H1 (cell line): ENCODE data around the gene FAM151A. TPM values are rescaled to one million over a fixed set of nuclear protein-coding genes. Genes with fewer than 3 reads are reported as not detected.

Source experiments
- CTCF ChIA-PET: fragments of 300-600 bp; sonication (Branson Sonifier 250); formaldehyde crosslinking; loops from one replicate; lab custom pipeline; 2021; ENCODE audit not compliant: partially characterized antibody; lab: Charles Lee
- POLR2A ChIA-PET: fragments of 300-600 bp; sonication (Branson Sonifier 250); formaldehyde crosslinking; loops from one replicate; lab custom pipeline; 2021; ENCODE audit warnings: inconsistent platforms; ENCODE audit not compliant: partially characterized antibody; lab: Charles Lee
- DNase-seq, 2 experiments: peaks; one replicate each; pipeline versions ENCODE4 v3.0.0 to v3.0.0-alpha.2; 2010 to 2022; ENCODE audit warnings: low spot score in 2 of 2, low read depth in 1 of 2, mixed read lengths in 1 of 2
- FAIRE-seq: peaks from 2 replicates; lab custom pipeline; 2011; peaks lifted over from hg19 to GRCh38; lab: Jason Lieb, UNC
- H2AFZ ChIP-seq: 2 replicates; pipeline ENCODE4 v1.8.1; 2012; ENCODE audit warnings: low read length, inconsistent platforms
- H2AK5ac ChIP-seq: 2 replicates; pipeline ENCODE4 v1.6.1; 2013; ENCODE audit warnings: low read depth, low read length
- H2BK120ac ChIP-seq: replicated peaks from 2 replicates; pipeline ENCODE3; 2013; ENCODE audit warnings: low read depth, low read length, inconsistent platforms
- H2BK12ac ChIP-seq: 2 replicates; pipeline ENCODE4 v1.6.1; 2013; ENCODE audit warnings: low read depth, low read length
- H2BK15ac ChIP-seq: 2 replicates; pipeline ENCODE4 v1.6.1; 2013; ENCODE audit warnings: low read length
- H2BK20ac ChIP-seq: 2 replicates; pipeline ENCODE4 v1.6.1; 2013; ENCODE audit warnings: low read length
- H2BK5ac ChIP-seq: 2 replicates; pipeline ENCODE4 v1.6.1; 2013; ENCODE audit warnings: low read depth, low read length
- H3K14ac ChIP-seq: 2 replicates; pipeline ENCODE4 v1.6.1; 2013; ENCODE audit warnings: inconsistent platforms; ENCODE audit not compliant: insufficient read length
- H3K18ac ChIP-seq: 2 replicates; pipeline ENCODE4 v1.6.1; 2013; ENCODE audit warnings: low read length; ENCODE audit errors: extremely low read depth
- H3K23ac ChIP-seq: 2 replicates; pipeline ENCODE4 v1.6.1; 2013; ENCODE audit warnings: inconsistent platforms; ENCODE audit not compliant: insufficient read length
- H3K23me2 ChIP-seq: 2 replicates; pipeline ENCODE4 v1.6.1; 2013; ENCODE audit warnings: low read depth, low read length
- H3K27ac ChIP-seq: 2 replicates; pipeline ENCODE4 v1.6.1; 2011; ENCODE audit warnings: low read depth, low read length, inconsistent platforms
- H3K27me3 ChIP-seq, 4 experiments: replicated peaks in 1 of 4; 1 replicate in 1 of 4; 2 replicates in 3 of 4; pipeline versions ENCODE4 v1.6.1 to v1.8.1; 2011 to 2013; ENCODE audit warnings: low read length in 3 of 4, mild to moderate bottlenecking in 3 of 4, inconsistent platforms in 2 of 4, mixed read lengths in 2 of 4, moderate library complexity in 1 of 4; ENCODE audit not compliant: control insufficient read depth in 3 of 4, insufficient read depth in 3 of 4; ENCODE audit errors: extremely low read depth in 1 of 4
- H3K36me3 ChIP-seq, 4 experiments: 2 replicates each; pipeline versions ENCODE4 v1.6.1 to v1.8.1; 2011 to 2013; ENCODE audit warnings: mild to moderate bottlenecking in 4 of 4, low read length in 3 of 4, moderate library complexity in 2 of 4, control low read depth in 1 of 4, inconsistent platforms in 1 of 4; ENCODE audit not compliant: insufficient read depth in 4 of 4, control insufficient read depth in 2 of 4
- H3K4ac ChIP-seq: replicated peaks from 2 replicates; pipeline ENCODE3; 2013; ENCODE audit warnings: low read length, low read depth, mixed read lengths, inconsistent platforms; ENCODE audit not compliant: insufficient read length
- H3K4me1 ChIP-seq, 4 experiments: replicated peaks in 1 of 4; 1 replicate in 1 of 4; 2 replicates in 3 of 4; pipeline versions ENCODE4 v1.6.1 to v1.8.1; 2011 to 2013; ENCODE audit warnings: low read length in 3 of 4, inconsistent platforms in 2 of 4, mixed read lengths in 1 of 4; ENCODE audit not compliant: insufficient read depth in 4 of 4, control insufficient read depth in 3 of 4
- H3K4me2 ChIP-seq, 2 experiments: 2 replicates each; pipeline versions ENCODE4 v1.6.1 to v1.8.1; 2011 to 2013; ENCODE audit warnings: low read depth in 2 of 2, low read length in 2 of 2, control low read depth in 1 of 2, inconsistent platforms in 1 of 2, mild to moderate bottlenecking in 1 of 2; ENCODE audit not compliant: insufficient read depth in 1 of 2
- H3K4me3 ChIP-seq, 4 experiments: fragments of 200-600, 300-600 bp in 1 of 4; sonication (generic), shearing (Covaris generic), sonication (Bioruptor Twin) in 1 of 4; 2 replicates each; pipeline versions ENCODE4 v1.5.1 to v1.8.1; 2011 to 2016; ENCODE audit warnings: low read length in 4 of 4, low read depth in 3 of 4, control low read depth in 2 of 4, inconsistent platforms in 2 of 4, mild to moderate bottlenecking in 2 of 4, mixed read lengths in 1 of 4, moderate library complexity in 1 of 4; ENCODE audit not compliant: insufficient read depth in 2 of 4; ENCODE audit errors: extremely low read depth in 1 of 4
- H3K56ac ChIP-seq: replicated peaks from 2 replicates; pipeline ENCODE3; 2013; ENCODE audit warnings: low read depth, mild to moderate bottlenecking, mixed read lengths, low read length, inconsistent platforms; ENCODE audit not compliant: insufficient read length
- H3K79me1 ChIP-seq: 2 replicates; pipeline ENCODE4 v1.6.1; 2013; ENCODE audit warnings: low read depth, low read length, control low read depth
- H3K79me2 ChIP-seq, 2 experiments: 2 replicates each; pipeline versions ENCODE4 v1.6.1 to v1.8.1; 2012 to 2013; ENCODE audit warnings: low read length in 2 of 2, mild to moderate bottlenecking in 2 of 2, inconsistent platforms in 1 of 2; ENCODE audit not compliant: insufficient read depth in 2 of 2, control insufficient read depth in 1 of 2
- H3K9ac ChIP-seq, 4 experiments: replicated peaks in 1 of 4; 1 replicate in 1 of 4; 2 replicates in 3 of 4; pipeline versions ENCODE4 v1.6.1 to v1.8.1; 2011 to 2013; ENCODE audit warnings: low read depth in 3 of 4, low read length in 3 of 4, control low read depth in 2 of 4, mild to moderate bottlenecking in 2 of 4, moderate library complexity in 2 of 4, inconsistent platforms in 1 of 4; ENCODE audit errors: extremely low read depth in 1 of 4
- H3K9me3 ChIP-seq, 2 experiments: 2 replicates each; pipeline versions ENCODE4 v1.6.1 to v1.8.1; 2012 to 2013; ENCODE audit warnings: mild to moderate bottlenecking in 2 of 2, moderate library complexity in 2 of 2, control low read depth in 1 of 2, inconsistent platforms in 1 of 2, low read depth in 1 of 2, low read length in 1 of 2, mixed read lengths in 1 of 2; ENCODE audit not compliant: insufficient read depth in 2 of 2
- H4K20me1 ChIP-seq, 2 experiments: replicated peaks in 1 of 2; 2 replicates each; pipeline versions ENCODE3 to v1.8.1; 2011 to 2013; ENCODE audit warnings: inconsistent platforms in 2 of 2, low read length in 2 of 2, mild to moderate bottlenecking in 1 of 2; ENCODE audit not compliant: insufficient read depth in 2 of 2, control insufficient read depth in 1 of 2
- H4K5ac ChIP-seq: 2 replicates; pipeline ENCODE4 v1.6.1; 2013; ENCODE audit warnings: low read length, low read depth, mixed read lengths, inconsistent platforms; ENCODE audit not compliant: insufficient read length
- H4K8ac ChIP-seq: 2 replicates; pipeline ENCODE4 v1.8.0; 2013; ENCODE audit warnings: mild to moderate bottlenecking, moderate library complexity, low read length, inconsistent platforms; ENCODE audit not compliant: insufficient read depth; ENCODE audit errors: extremely low read depth
- H4K91ac ChIP-seq: replicated peaks from 2 replicates; pipeline ENCODE3; 2013; ENCODE audit warnings: low read length, mixed read lengths, inconsistent platforms; ENCODE audit not compliant: insufficient read length
- CEBPB ChIP-seq: IDR thresholded peaks from 2 replicates; pipeline ENCODE4 v1.6.1; 2012; ENCODE audit warnings: low read depth, low read length
- HDAC6 ChIP-seq: IDR thresholded peaks from one replicate; pipeline ENCODE4 v1.7.1; 2012; ENCODE audit warnings: low read depth, mild to moderate bottlenecking, inconsistent platforms, low read length, moderate library complexity
- JUN ChIP-seq: IDR thresholded peaks from 2 replicates; pipeline ENCODE4 v1.6.1; 2011; ENCODE audit warnings: low read depth, mild to moderate bottlenecking, improper control_type of control experiment, low read length
- MAFK ChIP-seq: IDR thresholded peaks from 2 replicates; pipeline ENCODE4 v1.6.1; 2012; ENCODE audit warnings: low read depth, mild to moderate bottlenecking, improper control_type of control experiment, low read length
- POU5F1 ChIP-seq: IDR thresholded peaks from 2 replicates; pipeline ENCODE4 v1.6.1; 2011; ENCODE audit warnings: low read depth, mild to moderate bottlenecking, low read length, moderate library complexity
- RNF2 ChIP-seq: fragments of 200-900, 300-1000 bp; sonication (generic); IDR thresholded peaks from 2 replicates; pipeline ENCODE4 v1.7.1; 2016; ENCODE audit warnings: borderline replicate concordance, low read depth, mild to moderate bottlenecking, antibody characterized with exemption, low read length; ENCODE audit not compliant: poor library complexity, severe bottlenecking; ENCODE audit errors: missing control alignments
- RXRA ChIP-seq: IDR thresholded peaks from 2 replicates; pipeline ENCODE4 v1.6.1; 2011; ENCODE audit warnings: low read depth, mild to moderate bottlenecking, low read length, moderate library complexity; ENCODE audit not compliant: insufficient read depth
- TBP ChIP-seq: IDR thresholded peaks from 2 replicates; pipeline ENCODE4 v1.6.1; 2011; ENCODE audit warnings: low read depth, low read length, improper control_type of control experiment
- WGBS, 2 experiments: shearing (Covaris generic) in 1 of 2; methylation state at CpG; one replicate each; pipeline versions ENCODE4 v1.1.6 to v1.1.7; 2013 to 2015; ENCODE audit warnings: low lambda C conversion rate in 2 of 2, mixed read lengths in 2 of 2, inconsistent platforms in 1 of 2, low coverage in 1 of 2, missing lambda C conversion rate in 1 of 2; ENCODE audit not compliant: insufficient replicate concordance in 2 of 2, insufficient coverage in 1 of 2, insufficient read length in 1 of 2; ENCODE audit errors: extremely low coverage in 1 of 2, missing lambda C conversion rate in 1 of 2; 5-methylcytosine and 5-hydroxymethylcytosine counted together
- polyA plus RNA-seq, 7 experiments: library from polyadenylated mRNA; depleted of rRNA in 3 of 7; stranded (reverse) in 5 of 7; unstranded in 2 of 7; fragments of >200 nt in 5 of 7; fragments of 200-250 nt in 2 of 7; gene quantifications; 1 replicate in 5 of 7; 2 replicates in 1 of 7; 4 replicates in 1 of 7; pipeline versions ENCODE4 v1.2.1 to v1.2.3, GENCODE V29; 2011 to 2013; ENCODE audit warnings: missing spikeins in 2 of 7, mixed read lengths in 2 of 7
- total RNA-seq: library from RNA; stranded (reverse); fragmentation: NEBNext Ultra II Directional; extraction: Animal tissue kit (Norgen Biotek cat#: 25700); gene quantifications from 2 replicates; pipeline ENCODE4 v1.2.1, GENCODE V29; 2021
- TF ChIP-seq, protein P1 (sequence below), 3 experiments: IDR thresholded peaks; 1 replicate in 2 of 3; 2 replicates in 1 of 3; pipeline versions ENCODE4 v1.5.1 to v1.6.1; 2011; ENCODE audit warnings: low read length in 3 of 3, mild to moderate bottlenecking in 3 of 3, inconsistent platforms in 2 of 3, low read depth in 1 of 3, moderate library complexity in 1 of 3; ENCODE audit not compliant: insufficient read depth in 1 of 3; ENCODE audit errors: control extremely low read depth in 1 of 3
- TF ChIP-seq, protein P2 (sequence below): IDR thresholded peaks from 2 replicates; pipeline ENCODE4 v1.6.1; 2012; ENCODE audit warnings: inconsistent platforms

The FAM151A gene
- total and polyA plus RNA-seq, 2 of the 8 experiments (the other 6 are each of a cell fraction or from before 2014, with no cell fraction given): not detected

DNA sequence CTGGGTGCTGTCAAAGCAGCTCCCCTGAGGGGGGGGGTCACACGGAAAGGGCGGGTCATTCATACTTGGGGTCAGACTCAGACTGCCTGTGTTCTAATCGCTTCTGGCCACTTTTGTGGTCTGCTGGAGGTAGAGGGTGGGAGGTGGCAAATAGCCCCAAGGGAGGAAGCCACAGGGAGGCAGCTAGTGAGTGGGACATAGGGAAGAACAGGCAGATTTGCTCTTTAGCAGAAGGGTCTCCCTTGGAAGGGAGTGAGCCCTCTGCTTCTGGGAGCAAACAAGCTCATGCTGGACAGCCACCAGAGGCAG is 50.8 kb downstream of the FAM151A start:
- Histone ChIP-seq H4K20me1 (no peaks in the 10 kb centered on the region), H3K23me2 (0 out of 2 replicates have a peak, but pooled peaks cover 3% of the 10 kb centered on the region), H3K9me3 (no peaks in the 10 kb centered on the region), H2BK120ac (no peak overlapping the region), H3K14ac (no peak overlapping the region), H3K4me3 (no peak overlapping the region; a peak in 1 of 8 replicates), H3K36me3 (no peaks in the 10 kb centered on the region), H3K4me2 (peak overlapping the region; percentile 52 to 53; a peak in 1 of 4 replicates), H2BK15ac (peak overlapping the region; percentile 13; the same call in 1 of the 2 replicates), H4K91ac (peak overlapping the region; percentile 83), H3K4ac (peak overlapping the region; percentile 16), H2AFZ (no peak overlapping the region), H4K8ac (no peak overlapping the region), H2AK5ac (peak overlapping the region; percentile 93; the same call in 1 of the 2 replicates), H2BK20ac (peak overlapping the region; percentile 9; the same call in 1 of the 2 replicates), H3K9ac (no peak overlapping the region), H4K5ac (no peak overlapping the region), H3K79me1 (no peaks in the 10 kb centered on the region), H3K4me1 (peaks cover 21 to 40% (median 29%) of the 10 kb centered on the region in 4 experiments), H2BK12ac (peak overlapping the region; percentile 92; the same call in 1 of the 2 replicates), H3K56ac (no peak overlapping the region), H2BK5ac (peak overlapping the region; percentile 29; the same call in 1 of the 2 replicates), H3K79me2 (no peaks in the 10 kb centered on the region), H3K27me3 (no peaks in the 10 kb centered on the region), H3K23ac (no peak overlapping the region), H3K27ac (0 out of 2 replicates have a peak overlapping the region, but pooled peaks have one; percentile 19), H3K18ac (no peak overlapping the region)
- WGBS, 2 experiments: 73% methylated on average over 3 of the region's 3 CpGs; no CpG with 5 or more reads in 1 of the 2 experiments
- CTCF ChIA-PET: interaction anchor here (0.6 to 2.3 kb wide), 9 partner anchors 9 to 147 kb away, joined by 3 to 12 read pairs (median 3); partner anchors contain the start of gene ACOT11
- FAIRE-seq: no peak
- no peak for DNase-seq
- POLR2A ChIA-PET: interaction anchor here (1.2 to 1.3 kb wide), 2 partner anchors 9 to 29 kb away, joined by 3 read pairs; no protein-coding TSS in a partner anchor
- TF ChIP-seq RXRA: no peak
- TF ChIP-seq TBP: no peak
- no peak for TF ChIP-seq CEBPB
- TF ChIP-seq HDAC6: no peak
- no peak for TF ChIP-seq RNF2
- TF ChIP-seq JUN: no peak
- TF ChIP-seq, protein P1, sequence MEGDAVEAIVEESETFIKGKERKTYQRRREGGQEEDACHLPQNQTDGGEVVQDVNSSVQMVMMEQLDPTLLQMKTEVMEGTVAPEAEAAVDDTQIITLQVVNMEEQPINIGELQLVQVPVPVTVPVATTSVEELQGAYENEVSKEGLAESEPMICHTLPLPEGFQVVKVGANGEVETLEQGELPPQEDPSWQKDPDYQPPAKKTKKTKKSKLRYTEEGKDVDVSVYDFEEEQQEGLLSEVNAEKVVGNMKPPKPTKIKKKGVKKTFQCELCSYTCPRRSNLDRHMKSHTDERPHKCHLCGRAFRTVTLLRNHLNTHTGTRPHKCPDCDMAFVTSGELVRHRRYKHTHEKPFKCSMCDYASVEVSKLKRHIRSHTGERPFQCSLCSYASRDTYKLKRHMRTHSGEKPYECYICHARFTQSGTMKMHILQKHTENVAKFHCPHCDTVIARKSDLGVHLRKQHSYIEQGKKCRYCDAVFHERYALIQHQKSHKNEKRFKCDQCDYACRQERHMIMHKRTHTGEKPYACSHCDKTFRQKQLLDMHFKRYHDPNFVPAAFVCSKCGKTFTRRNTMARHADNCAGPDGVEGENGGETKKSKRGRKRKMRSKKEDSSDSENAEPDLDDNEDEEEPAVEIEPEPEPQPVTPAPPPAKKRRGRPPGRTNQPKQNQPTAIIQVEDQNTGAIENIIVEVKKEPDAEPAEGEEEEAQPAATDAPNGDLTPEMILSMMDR (IDR thresholded peaks at IDR 0.05; ENCODE audit: control extremely low read depth in 1 of 3, insufficient read depth in 1 of 3, low read depth in 1 of 3, low read length in 3 of 3): no peak
- no peak for TF ChIP-seq POU5F1
- TF ChIP-seq, protein P2, sequence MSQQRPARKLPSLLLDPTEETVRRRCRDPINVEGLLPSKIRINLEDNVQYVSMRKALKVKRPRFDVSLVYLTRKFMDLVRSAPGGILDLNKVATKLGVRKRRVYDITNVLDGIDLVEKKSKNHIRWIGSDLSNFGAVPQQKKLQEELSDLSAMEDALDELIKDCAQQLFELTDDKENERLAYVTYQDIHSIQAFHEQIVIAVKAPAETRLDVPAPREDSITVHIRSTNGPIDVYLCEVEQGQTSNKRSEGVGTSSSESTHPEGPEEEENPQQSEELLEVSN: no peak
- TF ChIP-seq MAFK: no peak
